ENCODE results near the gene PDGFRA. TPM values are rescaled to one million over a fixed set of nuclear protein-coding genes. Genes with fewer than 3 reads are reported as not detected.

The PDGFRA gene
- total RNA-seq, 2 experiments from 2014 or later = not detected

DNA sequence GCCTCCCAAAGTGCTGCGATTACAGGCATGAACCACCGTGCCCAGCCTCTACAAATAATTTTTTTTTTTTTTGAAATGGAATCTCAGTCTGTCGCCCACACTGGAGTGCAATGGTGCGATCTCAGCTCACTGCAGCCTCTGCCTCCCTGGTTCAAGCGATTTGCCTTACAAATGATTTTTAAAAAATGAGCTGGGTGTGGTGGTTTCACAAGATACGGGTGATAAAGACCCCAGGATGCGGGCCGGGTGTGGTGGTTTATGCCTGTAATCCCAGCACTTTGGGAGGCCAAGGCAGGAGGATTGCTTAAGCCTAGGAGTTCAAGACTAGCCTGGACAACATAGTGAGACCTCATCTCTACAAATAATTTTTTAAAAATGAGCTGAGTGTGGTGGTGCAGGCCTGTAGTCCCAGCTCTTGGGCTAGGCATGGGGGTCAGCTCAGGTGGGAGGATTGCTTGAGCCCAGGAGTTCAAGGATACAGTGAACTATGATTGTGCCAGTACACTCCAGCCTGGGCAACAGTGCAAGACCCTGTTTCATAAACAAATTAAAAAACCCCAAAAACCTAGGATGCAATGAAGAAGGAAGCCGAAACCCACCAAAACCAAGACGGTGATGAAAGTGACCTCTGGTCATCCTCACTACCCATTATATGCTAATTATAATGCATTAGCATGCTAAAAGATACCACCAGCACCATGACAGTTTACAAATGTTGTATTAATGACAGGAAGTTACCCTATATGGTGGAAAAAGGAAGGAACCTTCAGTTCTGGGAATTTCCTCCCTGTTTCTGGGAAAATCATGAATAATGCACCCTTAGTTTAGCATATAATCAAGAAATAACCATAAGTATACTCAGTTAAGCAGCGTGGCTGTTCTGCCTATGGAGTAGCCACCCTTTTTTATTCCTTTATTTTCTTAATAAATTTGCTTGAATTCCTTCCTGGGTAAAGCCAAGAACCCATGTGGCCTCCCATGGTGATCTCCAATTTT is 27.7 kb downstream of the PDGFRA start:
- H3K4me3 ChIP-seq (ENCODE audit: low read length) = no peak overlapping the region
- no peaks in the 10 kb centered on the region for H3K4me1 ChIP-seq (ENCODE audit: insufficient read depth, low read length)
- H3K27ac Mint-ChIP-seq = no peak overlapping the region
- peaks cover 8% of the 10 kb centered on the region for H3K27me3 Mint-ChIP-seq
- H3K36me3 Mint-ChIP-seq (ENCODE audit: low read depth) = no peaks in the 10 kb centered on the region
- H3K27ac ChIP-seq (ENCODE audit: low read depth in 1 of 2, low read length in 2 of 2) = no peak overlapping the region
- no peaks in the 10 kb centered on the region for H3K9me3 Mint-ChIP-seq
- intact Hi-C loops (cut with DNase I, micrococcal nuclease) = no loop called here
- H3K27me3 ChIP-seq (ENCODE audit: control insufficient read depth in 1 of 2, insufficient read depth in 2 of 2, low read length in 2 of 2) = no peaks in the 10 kb centered on the region
- DNase-seq (no peak), ATAC-seq (ENCODE audit: poor library complexity) (no peak)
- ChIA-PET POLR2A (no interaction called here), CTCF (no interaction called here)
- no peaks in the 10 kb centered on the region for H3K4me1 Mint-ChIP-seq (ENCODE audit: low read depth)
- no peaks in the 10 kb centered on the region for H3K36me3 ChIP-seq (ENCODE audit: insufficient read depth, low read length)
- no peaks in the 10 kb centered on the region for H3K9me3 ChIP-seq (ENCODE audit: control insufficient read depth in 1 of 2, insufficient read depth in 1 of 2, low read length in 2 of 2)
- no peak overlapping the region for H3K4me3 Mint-ChIP-seq
- TF ChIP-seq CTCF (IDR thresholded peaks at IDR 0.05) = no peak

DNA sequence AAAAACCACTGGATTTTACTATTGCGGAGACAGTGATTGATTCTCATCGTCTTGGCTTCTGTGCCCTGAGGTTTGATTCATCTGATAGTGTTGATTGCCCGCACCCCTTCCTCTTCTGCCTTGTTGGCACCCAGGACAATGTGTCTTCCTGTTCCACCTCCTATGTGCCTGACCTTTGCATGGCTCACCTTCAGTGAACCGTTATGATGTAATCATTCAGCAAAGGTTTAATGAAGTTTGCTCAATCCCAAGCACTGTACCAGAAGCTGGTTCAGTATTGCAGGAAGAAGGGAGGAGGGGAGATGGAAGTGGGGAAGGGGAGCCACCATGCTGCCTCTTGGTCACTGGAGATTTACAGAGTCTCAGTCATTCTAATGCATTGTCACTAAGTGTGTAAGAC is 36.3 kb downstream of the PDGFRA start:
- peaks cover 0 to 2% of the 10 kb centered on the region in 2 experiments for H3K27me3 ChIP-seq (ENCODE audit: control insufficient read depth in 1 of 2, insufficient read depth in 2 of 2, low read length in 2 of 2)
- ATAC-seq (ENCODE audit: poor library complexity) = no peak

DNA sequence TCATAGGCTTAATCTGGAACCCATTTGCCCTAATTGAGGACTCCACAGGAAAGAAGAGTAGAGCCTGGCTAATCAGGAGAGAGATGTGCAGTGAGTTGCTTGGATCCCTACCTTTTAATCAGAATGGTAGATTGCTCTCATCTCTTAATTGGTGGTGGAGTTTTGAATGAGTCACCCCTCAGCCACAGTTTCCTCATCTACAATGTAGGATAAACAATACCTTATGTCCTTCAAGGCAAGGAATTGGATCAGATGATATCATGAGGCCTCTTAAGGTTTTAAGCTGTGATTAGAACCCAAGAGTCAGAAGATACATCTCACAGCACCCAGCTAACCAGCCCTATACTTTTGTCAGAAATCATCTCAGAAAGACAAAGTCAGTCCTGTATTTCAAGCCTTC is 39.1 kb downstream of the PDGFRA start:
- Histone ChIP-seq H3K27me3 (ENCODE audit: control insufficient read depth in 1 of 2, insufficient read depth in 2 of 2, low read length in 2 of 2) (peaks cover 0 to 2% of the 10 kb centered on the region in 2 experiments), H3K4me1 (ENCODE audit: insufficient read depth, low read length) (no peaks in the 10 kb centered on the region), H3K4me3 (ENCODE audit: low read length) (no peak overlapping the region), H3K27ac (ENCODE audit: low read depth in 1 of 2, low read length in 2 of 2) (no peak overlapping the region), H3K36me3 (ENCODE audit: insufficient read depth, low read length) (no peaks in the 10 kb centered on the region), H3K9me3 (ENCODE audit: control insufficient read depth in 1 of 2, insufficient read depth in 1 of 2, low read length in 2 of 2) (no peaks in the 10 kb centered on the region)
- H3K36me3 Mint-ChIP-seq (ENCODE audit: low read depth) = no peaks in the 10 kb centered on the region
- peaks cover 35% of the 10 kb centered on the region for H3K27me3 Mint-ChIP-seq
- no peak for ATAC-seq (ENCODE audit: poor library complexity)
- intact Hi-C loops (cut with DNase I, micrococcal nuclease) = no loop called here
- ChIA-PET POLR2A (no interaction called here), CTCF (no interaction called here)
- H3K27ac Mint-ChIP-seq = no peak overlapping the region
- no peak overlapping the region for H3K4me3 Mint-ChIP-seq
- no peak for TF ChIP-seq CTCF (IDR thresholded peaks at IDR 0.05)
- no peaks in the 10 kb centered on the region for H3K9me3 Mint-ChIP-seq
- no peak for DNase-seq
- H3K4me1 Mint-ChIP-seq (ENCODE audit: low read depth) = no peaks in the 10 kb centered on the region

More for the DNA sequence above, 36.3 kb downstream of the PDGFRA start:
- Mint-ChIP-seq H3K27ac (no peak overlapping the region), H3K36me3 (ENCODE audit: low read depth) (no peaks in the 10 kb centered on the region), H3K27me3 (peaks cover 24% of the 10 kb centered on the region), H3K9me3 (no peaks in the 10 kb centered on the region), H3K4me3 (no peak overlapping the region), H3K4me1 (ENCODE audit: low read depth) (no peaks in the 10 kb centered on the region)
- DNase-seq = no peak
- POLR2A ChIA-PET = interaction anchor here (0.7 kb wide), 1 partner anchor 21 kb away, joined by 3 read pairs; no protein-coding TSS in a partner anchor
- CTCF ChIA-PET = no interaction called here
- no peak for TF ChIP-seq CTCF (IDR thresholded peaks at IDR 0.05)
- Histone ChIP-seq H3K4me3 (ENCODE audit: low read length) (no peak overlapping the region), H3K9me3 (ENCODE audit: control insufficient read depth in 1 of 2, insufficient read depth in 1 of 2, low read length in 2 of 2) (no peaks in the 10 kb centered on the region), H3K36me3 (ENCODE audit: insufficient read depth, low read length) (no peaks in the 10 kb centered on the region), H3K27ac (ENCODE audit: low read depth in 1 of 2, low read length in 2 of 2) (no peak overlapping the region), H3K4me1 (ENCODE audit: insufficient read depth, low read length) (no peaks in the 10 kb centered on the region)
- intact Hi-C loops (cut with DNase I, micrococcal nuclease) = no loop called here

All from CD4-positive, alpha-beta T cell (primary cell).